NCI-H128 (cell line): Measurements from ENCODE around the gene ZNF346.

Experiments
- DNase-seq: peaks from one replicate; lab custom pipeline; 2025; ENCODE audit not compliant: unreplicated experiment; lab: John Stamatoyannopoulos, UW

Gene ZNF346

DNA sequence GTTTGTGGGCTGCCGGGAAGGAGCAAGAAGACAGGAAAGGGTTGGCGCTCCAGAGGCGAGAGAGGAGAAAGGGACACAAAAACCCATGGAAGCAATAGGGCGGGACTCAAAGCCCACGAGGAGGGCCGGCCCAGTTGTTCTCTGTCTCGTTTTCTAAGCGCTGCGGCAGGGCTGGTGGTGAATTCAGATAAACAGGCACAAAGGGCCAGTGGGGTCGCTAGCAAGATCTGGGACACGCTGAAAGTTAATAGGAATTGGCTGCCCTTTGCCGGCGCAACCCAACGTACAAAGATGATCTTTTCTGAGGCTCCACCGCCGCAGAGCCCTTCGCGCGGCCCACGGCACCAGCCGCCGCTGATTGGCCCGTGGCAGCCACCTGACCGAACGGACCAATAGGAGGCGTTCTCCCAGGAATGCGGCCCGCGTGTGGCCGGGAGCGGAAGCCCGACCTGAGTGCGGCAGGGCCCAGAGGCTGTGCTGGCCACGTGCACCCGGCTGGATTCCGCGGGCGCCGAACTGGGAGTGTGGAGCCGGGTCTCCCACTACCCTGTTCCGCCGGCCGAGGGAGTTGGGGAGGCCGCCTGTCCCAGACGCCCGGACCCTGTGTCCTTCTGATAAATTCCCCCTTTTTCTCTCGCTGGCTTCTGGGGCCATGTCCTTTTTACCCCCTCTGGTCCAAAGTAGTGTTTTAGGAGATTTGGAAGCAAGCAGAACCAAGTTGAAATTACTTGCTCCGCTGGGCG lies 94.3 kb downstream of the ZNF346 start:
- DNase-seq: no peak

GRCh38 chr5:177117441-177118045 lies 95.0 kb downstream of the ZNF346 start:
- DNase-seq: no peak

- DNase-seq: no peak
Measured at GRCh38 chr5:177122566-177122965, 100.1 kb downstream of the ZNF346 start.

- no peak for DNase-seq
Measured at GRCh38 chr5:177123789-177124485, 101.4 kb downstream of the ZNF346 start.

GRCh38 chr5:177124486-177124991 lies 102.0 kb downstream of the ZNF346 start:
- no peak for DNase-seq

DNA sequence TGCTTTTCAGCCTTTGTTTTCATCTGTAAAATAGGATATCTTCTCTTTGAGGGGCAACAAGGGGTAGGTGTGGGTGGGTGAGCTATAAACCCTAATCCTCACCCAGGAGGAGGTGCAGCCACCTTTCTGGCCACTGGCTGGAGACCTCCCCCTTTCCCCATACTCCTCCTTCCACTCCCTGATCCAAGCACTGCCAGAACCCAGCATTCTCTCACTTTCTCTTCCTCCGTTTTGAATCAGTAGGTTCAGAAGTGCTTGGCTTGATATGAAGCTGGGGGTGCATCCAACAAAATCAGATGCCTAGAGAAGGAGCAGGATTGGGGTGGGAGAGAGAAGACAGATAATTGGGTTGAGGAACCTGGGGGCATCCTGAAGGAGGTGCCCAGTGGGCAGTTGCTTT lies 104.3 kb downstream of the ZNF346 start:
- no peak for DNase-seq

- no peak for DNase-seq
Measured at GRCh38 chr5:177128551-177128981, 106.1 kb downstream of the ZNF346 start.

- DNase-seq: no peak
Measured at GRCh38 chr5:177130211-177131018, 107.9 kb downstream of the ZNF346 start.
